Measurements from ENCODE around the gene GUCY2D. TPM values are rescaled to one million over a fixed set of nuclear protein-coding genes. Genes with fewer than 3 reads are reported as not detected.

GUCY2D gene
- total RNA-seq, 2 donors from 2014 or later, result not detected

DNA sequence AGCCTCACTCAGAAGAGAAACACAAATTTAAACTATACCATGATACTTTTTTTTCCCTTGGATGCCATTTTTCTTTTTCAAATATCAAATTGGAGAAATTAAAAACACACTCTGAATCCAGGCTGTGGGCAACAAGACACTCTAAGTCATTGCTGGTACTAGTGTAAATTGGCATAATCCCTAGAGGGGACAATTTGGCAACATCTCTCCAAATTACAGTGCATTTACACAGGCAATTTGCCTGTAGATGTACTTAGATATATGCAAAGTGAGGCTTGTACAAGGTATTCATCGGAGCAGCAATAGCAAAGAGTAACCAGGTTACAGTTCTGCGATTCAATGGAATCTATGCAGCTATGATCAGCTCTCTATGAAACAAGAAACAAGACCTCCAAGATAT, 6.7 kb upstream of the GUCY2D start:
- no peak for DNase-seq (ENCODE audit: low spot score)
- Histone ChIP-seq H3K9me3 (no peaks in the 10 kb centered on the region), H3K4me3 (no peak overlapping the region), H3K27ac (no peak overlapping the region), H3K36me3 (no peaks in the 10 kb centered on the region), H3K27me3 (no peaks in the 10 kb centered on the region), H3K4me1 (peaks cover 0 to 10% of the 10 kb centered on the region in 2 donors)
- TF ChIP-seq, protein P1, sequence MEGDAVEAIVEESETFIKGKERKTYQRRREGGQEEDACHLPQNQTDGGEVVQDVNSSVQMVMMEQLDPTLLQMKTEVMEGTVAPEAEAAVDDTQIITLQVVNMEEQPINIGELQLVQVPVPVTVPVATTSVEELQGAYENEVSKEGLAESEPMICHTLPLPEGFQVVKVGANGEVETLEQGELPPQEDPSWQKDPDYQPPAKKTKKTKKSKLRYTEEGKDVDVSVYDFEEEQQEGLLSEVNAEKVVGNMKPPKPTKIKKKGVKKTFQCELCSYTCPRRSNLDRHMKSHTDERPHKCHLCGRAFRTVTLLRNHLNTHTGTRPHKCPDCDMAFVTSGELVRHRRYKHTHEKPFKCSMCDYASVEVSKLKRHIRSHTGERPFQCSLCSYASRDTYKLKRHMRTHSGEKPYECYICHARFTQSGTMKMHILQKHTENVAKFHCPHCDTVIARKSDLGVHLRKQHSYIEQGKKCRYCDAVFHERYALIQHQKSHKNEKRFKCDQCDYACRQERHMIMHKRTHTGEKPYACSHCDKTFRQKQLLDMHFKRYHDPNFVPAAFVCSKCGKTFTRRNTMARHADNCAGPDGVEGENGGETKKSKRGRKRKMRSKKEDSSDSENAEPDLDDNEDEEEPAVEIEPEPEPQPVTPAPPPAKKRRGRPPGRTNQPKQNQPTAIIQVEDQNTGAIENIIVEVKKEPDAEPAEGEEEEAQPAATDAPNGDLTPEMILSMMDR (IDR thresholded peaks at IDR 0.05), result no peak

DNA sequence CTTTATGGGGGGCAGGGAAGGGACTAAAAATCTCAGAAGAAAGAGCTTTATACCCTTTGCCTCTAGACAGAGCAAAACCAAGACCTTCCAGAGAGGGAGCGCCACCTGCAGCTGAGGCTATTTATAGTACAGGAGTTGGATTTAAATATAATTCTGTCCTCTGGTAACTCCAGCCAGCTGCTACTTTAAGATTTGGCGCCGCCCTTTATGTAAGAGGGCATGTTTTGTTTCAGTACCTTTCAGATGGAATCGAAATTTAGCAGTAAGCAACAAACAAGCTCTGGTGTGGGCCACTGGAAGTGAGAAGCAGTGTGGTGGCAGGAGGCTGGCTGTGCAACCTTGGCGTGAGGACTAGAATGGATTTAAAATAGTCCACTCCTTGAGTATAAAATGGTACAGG, 5.2 kb upstream of the GUCY2D start:
- no peaks in the 10 kb centered on the region for H3K36me3 ChIP-seq
- H3K27ac ChIP-seq, result no peak overlapping the region
- TF ChIP-seq, protein P1 (IDR thresholded peaks at IDR 0.05), result peak in 1 of 2 donors; percentile 61
- H3K27me3 ChIP-seq, result peaks cover 0 to 3% of the 10 kb centered on the region in 2 donors
- peaks cover 0 to 10% of the 10 kb centered on the region in 2 donors for H3K4me1 ChIP-seq
- no peak overlapping the region for H3K4me3 ChIP-seq
- DNase-seq (ENCODE audit: low spot score), result no peak
- no peaks in the 10 kb centered on the region for H3K9me3 ChIP-seq

GRCh38 chr17:8002721-8003593, 542 bp downstream of the GUCY2D start:
- H3K27me3 ChIP-seq, result peaks cover 0 to 22% of the 10 kb centered on the region in 2 donors
- H3K4me3 ChIP-seq, result peak overlapping the region; percentile 24 to 40
- no peaks in the 10 kb centered on the region for H3K9me3 ChIP-seq
- TF ChIP-seq, protein P1 (IDR thresholded peaks at IDR 0.05), result no peak
- peaks cover 0 to 15% of the 10 kb centered on the region in 2 donors for H3K4me1 ChIP-seq
- H3K36me3 ChIP-seq, result no peaks in the 10 kb centered on the region
- no peak overlapping the region for H3K27ac ChIP-seq
- DNase-seq (ENCODE audit: low spot score), result no peak

GRCh38 chr17:8003594-8004181, 1.3 kb downstream of the GUCY2D start:
- peak overlapping the region in 1 of 2 donors; percentile 40 for H3K4me3 ChIP-seq
- DNase-seq (ENCODE audit: low spot score), result no peak
- H3K36me3 ChIP-seq, result no peaks in the 10 kb centered on the region
- TF ChIP-seq, protein P1 (IDR thresholded peaks at IDR 0.05), result no peak
- H3K4me1 ChIP-seq, result peaks cover 0 to 15% of the 10 kb centered on the region in 2 donors
- H3K27ac ChIP-seq, result no peak overlapping the region
- H3K27me3 ChIP-seq, result peaks cover 0 to 22% of the 10 kb centered on the region in 2 donors
- H3K9me3 ChIP-seq, result no peaks in the 10 kb centered on the region

- Histone ChIP-seq H3K4me3 (no peak overlapping the region), H3K4me1 (peaks cover 0 to 15% of the 10 kb centered on the region in 2 donors), H3K36me3 (no peaks in the 10 kb centered on the region), H3K9me3 (no peaks in the 10 kb centered on the region), H3K27me3 (peaks cover 0 to 22% of the 10 kb centered on the region in 2 donors), H3K27ac (no peak overlapping the region)
- DNase-seq (ENCODE audit: low spot score), result no peak
- TF ChIP-seq, protein P1 (IDR thresholded peaks at IDR 0.05), result no peak
Observed at GRCh38 chr17:8004899-8005298, 2.5 kb downstream of the GUCY2D start.
